OCI-LY3 (cell line): ENCODE measurements around the gene AGO3.

Experiments
- EZH2phosphoT487 ChIP-seq: fragments of 200-600 bp; shearing (Covaris generic); IDR thresholded peaks from 2 replicates; pipeline ENCODE4 v1.6.1; 2018; ENCODE audit warnings: antibody characterized with exemption, mixed run types, low read depth
- TF ChIP-seq, protein P1 (sequence below): fragments of 200-600, 300-600 bp; sonication (generic); IDR thresholded peaks from 2 replicates; pipeline ENCODE4 v1.5.1; 2014; ENCODE audit warnings: antibody characterized with exemption, low read length, low read depth

DNA sequence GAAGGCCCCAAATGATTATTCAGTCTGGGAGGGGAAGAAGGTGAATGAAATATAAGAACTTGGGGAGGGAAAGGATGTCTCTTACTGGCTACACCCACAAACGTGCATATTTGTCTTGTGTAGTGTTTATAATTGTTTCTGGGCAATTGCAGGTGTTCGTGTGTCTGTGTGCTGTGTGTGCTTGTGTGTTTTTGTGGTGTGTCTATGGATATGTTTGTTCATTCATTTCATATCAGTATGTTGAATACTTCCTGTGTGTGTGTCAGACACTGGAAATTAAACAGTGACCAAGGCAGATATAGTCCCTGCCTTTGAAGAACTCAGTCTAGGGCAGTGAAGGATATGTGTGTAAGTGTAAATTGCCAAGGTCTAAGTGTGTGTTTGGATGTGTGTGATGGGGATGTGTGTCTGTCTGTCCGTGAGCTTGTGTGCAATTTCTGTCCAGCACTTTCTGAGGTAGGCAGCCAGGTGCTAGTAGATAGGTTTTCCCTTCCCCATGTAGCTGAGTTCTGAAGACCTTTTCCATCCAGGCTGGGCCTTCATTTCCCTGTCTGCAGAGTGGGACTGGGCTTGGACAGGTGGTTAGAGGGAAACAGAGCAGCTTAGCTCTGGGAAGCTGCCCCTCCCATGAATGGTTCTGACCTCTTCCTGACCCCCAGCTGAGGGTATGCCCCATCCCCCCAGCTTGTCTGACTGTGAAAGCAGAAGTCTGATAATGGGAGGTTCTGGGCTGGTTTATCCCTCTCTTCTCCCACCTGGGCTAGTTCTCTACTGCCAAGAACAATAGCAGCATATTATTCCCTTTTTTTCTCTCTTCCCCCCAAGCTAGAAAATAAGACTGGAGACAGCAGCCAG, 44.1 kb upstream of the AGO3 start:
- TF ChIP-seq, protein P1, sequence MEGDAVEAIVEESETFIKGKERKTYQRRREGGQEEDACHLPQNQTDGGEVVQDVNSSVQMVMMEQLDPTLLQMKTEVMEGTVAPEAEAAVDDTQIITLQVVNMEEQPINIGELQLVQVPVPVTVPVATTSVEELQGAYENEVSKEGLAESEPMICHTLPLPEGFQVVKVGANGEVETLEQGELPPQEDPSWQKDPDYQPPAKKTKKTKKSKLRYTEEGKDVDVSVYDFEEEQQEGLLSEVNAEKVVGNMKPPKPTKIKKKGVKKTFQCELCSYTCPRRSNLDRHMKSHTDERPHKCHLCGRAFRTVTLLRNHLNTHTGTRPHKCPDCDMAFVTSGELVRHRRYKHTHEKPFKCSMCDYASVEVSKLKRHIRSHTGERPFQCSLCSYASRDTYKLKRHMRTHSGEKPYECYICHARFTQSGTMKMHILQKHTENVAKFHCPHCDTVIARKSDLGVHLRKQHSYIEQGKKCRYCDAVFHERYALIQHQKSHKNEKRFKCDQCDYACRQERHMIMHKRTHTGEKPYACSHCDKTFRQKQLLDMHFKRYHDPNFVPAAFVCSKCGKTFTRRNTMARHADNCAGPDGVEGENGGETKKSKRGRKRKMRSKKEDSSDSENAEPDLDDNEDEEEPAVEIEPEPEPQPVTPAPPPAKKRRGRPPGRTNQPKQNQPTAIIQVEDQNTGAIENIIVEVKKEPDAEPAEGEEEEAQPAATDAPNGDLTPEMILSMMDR, result no peak
- no peak for TF ChIP-seq EZH2phosphoT487
